ENCODE results near the gene LYPD6B.

Gene LYPD6B

GRCh38 chr2:149164827-149165226 lies 126.3 kb downstream of the LYPD6B start:
- no peak for TF ChIP-seq CTCF (IDR thresholded peaks at IDR 0.05; ENCODE audit: control insufficient read depth, extremely low read depth, insufficient read depth)
- no peak for DNase-seq (ENCODE audit: low read depth)
- no peak overlapping the region for H3K4me3 ChIP-seq (ENCODE audit: low read depth, low read length)

GRCh38 chr2:149167001-149167780 lies 128.7 kb downstream of the LYPD6B start:
- no peak for TF ChIP-seq CTCF (IDR thresholded peaks at IDR 0.05; ENCODE audit: control insufficient read depth, extremely low read depth, insufficient read depth)
- no peak overlapping the region for H3K4me3 ChIP-seq (ENCODE audit: low read depth, low read length)
- peak; percentile 19 for DNase-seq (ENCODE audit: low read depth)

DNA sequence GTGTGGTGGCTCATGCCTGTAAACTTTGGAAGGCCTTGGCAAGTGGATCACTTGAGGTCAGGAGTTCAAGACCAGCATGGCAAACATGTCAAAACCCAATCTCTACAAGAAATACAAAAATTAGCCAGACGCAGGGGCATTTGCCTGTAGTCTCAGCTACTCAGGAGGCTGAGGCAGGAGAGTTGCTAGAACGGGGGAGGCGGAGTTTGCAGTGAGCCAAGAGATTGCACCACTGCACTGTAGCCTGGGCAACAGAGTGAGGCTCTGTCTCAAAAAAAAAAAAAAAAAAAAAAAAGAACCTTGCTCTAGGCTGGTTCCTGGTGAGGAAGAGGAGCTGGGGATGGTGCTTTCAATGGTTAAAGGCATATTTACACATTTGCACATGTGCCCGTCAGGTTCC lies 129.4 kb downstream of the LYPD6B start:
- DNase-seq (ENCODE audit: low read depth) = no peak
- no peak overlapping the region for H3K4me3 ChIP-seq (ENCODE audit: low read depth, low read length)
- TF ChIP-seq CTCF (IDR thresholded peaks at IDR 0.05; ENCODE audit: control insufficient read depth, extremely low read depth, insufficient read depth) = no peak

GRCh38 chr2:149169656-149170055 lies 131.2 kb downstream of the LYPD6B start:
- TF ChIP-seq CTCF (IDR thresholded peaks at IDR 0.05; ENCODE audit: control insufficient read depth, extremely low read depth, insufficient read depth) = no peak
- DNase-seq (ENCODE audit: low read depth) = peak; percentile 73
- H3K4me3 ChIP-seq (ENCODE audit: low read depth, low read length) = no peak overlapping the region

DNA sequence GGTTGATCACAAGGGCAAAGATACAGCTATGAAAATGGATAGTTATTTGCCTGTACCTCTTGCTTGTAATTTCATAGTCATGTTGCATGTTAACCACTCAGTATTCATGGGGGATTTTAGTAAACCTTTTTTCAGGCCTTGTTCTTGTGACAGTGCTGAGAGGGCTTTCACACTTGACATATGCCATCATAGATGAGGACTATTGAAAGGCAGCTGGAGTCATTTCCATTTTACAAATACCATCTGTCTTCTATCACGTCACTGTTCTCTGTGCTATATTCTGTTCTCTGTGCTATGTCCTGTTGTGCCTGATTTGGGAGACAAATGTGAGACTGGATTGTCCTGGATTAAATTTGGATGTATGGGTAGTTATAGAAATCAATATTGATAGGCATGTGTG lies 131.7 kb downstream of the LYPD6B start:
- DNase-seq (ENCODE audit: low read depth) = no peak
- no peak overlapping the region for H3K4me3 ChIP-seq (ENCODE audit: low read depth, low read length)

DNA sequence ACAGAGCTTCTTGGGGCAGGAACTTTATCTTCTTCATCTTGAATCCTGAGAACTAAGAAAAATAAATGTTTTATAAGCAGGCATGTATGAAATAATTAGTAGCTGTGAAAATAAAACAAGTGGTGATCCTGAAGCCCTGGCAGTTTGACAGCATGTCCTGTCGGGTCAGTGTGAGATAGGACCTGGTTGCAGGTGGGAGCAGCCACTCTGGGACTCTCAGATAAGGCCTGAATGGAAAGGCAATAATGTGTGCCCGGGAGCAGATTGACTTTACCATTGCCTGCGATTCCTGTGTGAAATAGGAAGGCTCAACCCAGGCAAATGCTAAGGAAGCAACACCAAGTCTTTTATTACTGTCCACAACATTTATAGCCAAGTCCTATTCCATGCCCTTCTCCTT lies 132.4 kb downstream of the LYPD6B start:
- no peak for TF ChIP-seq CTCF (IDR thresholded peaks at IDR 0.05; ENCODE audit: control insufficient read depth, extremely low read depth, insufficient read depth)
- no peak overlapping the region for H3K4me3 ChIP-seq (ENCODE audit: low read depth, low read length)
- no peak for DNase-seq (ENCODE audit: low read depth)

More for the DNA sequence above, 131.7 kb downstream of the LYPD6B start:
- no peak for TF ChIP-seq CTCF (IDR thresholded peaks at IDR 0.05; ENCODE audit: control insufficient read depth, extremely low read depth, insufficient read depth)

DNA sequence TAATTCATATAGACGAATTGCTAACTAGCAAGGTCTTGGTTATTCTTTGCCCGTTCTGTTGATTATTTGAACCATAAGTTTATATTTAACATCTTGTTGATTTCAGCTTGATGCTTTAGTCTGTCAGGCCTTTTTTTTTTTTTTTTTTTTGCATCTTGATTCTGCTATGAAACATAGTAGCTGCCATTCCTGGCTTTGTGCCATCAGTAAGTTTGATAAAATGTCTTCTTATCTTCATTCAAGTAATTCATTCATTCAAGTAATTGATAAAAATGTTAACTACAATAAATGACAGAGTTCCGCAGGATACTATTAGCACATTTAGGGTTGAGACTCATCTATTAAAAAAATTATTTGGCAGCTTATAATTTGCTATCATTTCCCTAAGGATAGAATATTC lies 134.7 kb downstream of the LYPD6B start:
- no peak for DNase-seq (ENCODE audit: low read depth)
- TF ChIP-seq CTCF (IDR thresholded peaks at IDR 0.05; ENCODE audit: control insufficient read depth, extremely low read depth, insufficient read depth) = no peak
- H3K4me3 ChIP-seq (ENCODE audit: low read depth, low read length) = no peak overlapping the region
